H7 (cell line): Measurements from ENCODE around the gene DPP7. TPM values are rescaled to one million over a fixed set of nuclear protein-coding genes. Genes with fewer than 3 reads are reported as not detected.
A peak's percentile ranks its signal among the peaks of the same experiment; 100 is the strongest.

Experiments used
- DNase-seq: peaks from one replicate; pipeline ENCODE4 v3.0.0; 2012
- H3K27me3 ChIP-seq: 2 replicates; pipeline ENCODE4 v1.6.0; 2011; ENCODE audit warnings: mild to moderate bottlenecking, low read length; ENCODE audit not compliant: control insufficient read depth, insufficient read depth
- H3K36me3 ChIP-seq: replicated peaks from 2 replicates; pipeline ENCODE4 v1.5.1; 2011; ENCODE audit warnings: low read length; ENCODE audit not compliant: control insufficient read depth, insufficient read depth
- H3K4me3 ChIP-seq: 2 replicates; pipeline ENCODE4 v1.5.1; 2011; ENCODE audit warnings: low read depth, mild to moderate bottlenecking, control low read depth, low read length, moderate library complexity; ENCODE audit not compliant: insufficient read depth
- total RNA-seq: library from RNA; depleted of rRNA; stranded (reverse); fragments of >200 nt; shearing (Covaris generic); gene quantifications from 2 replicates; pipeline ENCODE4 v1.2.3, GENCODE V29; 2014

Gene DPP7
- total RNA-seq, 1 experiment from 2014 or later, result 15.8 TPM

DNA sequence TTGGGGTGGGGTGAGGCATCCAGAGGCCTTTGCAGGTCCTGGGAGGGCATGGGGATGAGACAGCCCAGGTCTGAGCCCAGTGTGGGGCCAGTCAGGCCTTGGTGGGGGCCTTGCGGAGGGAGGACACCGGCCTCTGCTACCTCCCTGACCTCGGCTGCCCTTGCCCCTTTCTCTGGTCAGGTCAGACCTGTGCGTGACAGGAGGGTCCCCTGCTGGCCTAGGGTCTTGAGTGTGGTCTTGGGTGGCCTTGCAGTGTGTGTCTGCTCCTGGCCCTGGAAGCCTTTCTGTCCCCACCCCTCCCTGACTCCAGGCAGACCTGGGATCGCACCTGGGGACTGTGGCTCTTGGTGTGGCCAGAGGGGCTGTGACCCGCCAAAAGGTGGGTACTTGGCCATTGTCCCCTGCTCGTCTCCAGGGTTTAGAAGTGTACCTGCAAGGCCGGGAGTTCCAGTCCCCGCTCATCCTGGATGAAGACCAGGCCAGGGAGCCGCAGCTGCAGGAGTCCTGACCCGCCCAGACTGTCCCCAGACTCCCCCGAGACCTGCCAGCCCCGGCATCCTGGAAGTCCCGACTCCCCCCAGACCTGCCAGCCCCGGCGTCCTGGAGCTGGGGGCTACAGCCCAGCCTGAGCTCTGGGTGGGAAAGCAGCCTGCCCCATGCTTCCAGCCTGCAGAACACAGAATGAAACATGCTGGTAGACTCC is 32.2 kb downstream of the DPP7 start:
- DNase-seq, result no peak

DNA sequence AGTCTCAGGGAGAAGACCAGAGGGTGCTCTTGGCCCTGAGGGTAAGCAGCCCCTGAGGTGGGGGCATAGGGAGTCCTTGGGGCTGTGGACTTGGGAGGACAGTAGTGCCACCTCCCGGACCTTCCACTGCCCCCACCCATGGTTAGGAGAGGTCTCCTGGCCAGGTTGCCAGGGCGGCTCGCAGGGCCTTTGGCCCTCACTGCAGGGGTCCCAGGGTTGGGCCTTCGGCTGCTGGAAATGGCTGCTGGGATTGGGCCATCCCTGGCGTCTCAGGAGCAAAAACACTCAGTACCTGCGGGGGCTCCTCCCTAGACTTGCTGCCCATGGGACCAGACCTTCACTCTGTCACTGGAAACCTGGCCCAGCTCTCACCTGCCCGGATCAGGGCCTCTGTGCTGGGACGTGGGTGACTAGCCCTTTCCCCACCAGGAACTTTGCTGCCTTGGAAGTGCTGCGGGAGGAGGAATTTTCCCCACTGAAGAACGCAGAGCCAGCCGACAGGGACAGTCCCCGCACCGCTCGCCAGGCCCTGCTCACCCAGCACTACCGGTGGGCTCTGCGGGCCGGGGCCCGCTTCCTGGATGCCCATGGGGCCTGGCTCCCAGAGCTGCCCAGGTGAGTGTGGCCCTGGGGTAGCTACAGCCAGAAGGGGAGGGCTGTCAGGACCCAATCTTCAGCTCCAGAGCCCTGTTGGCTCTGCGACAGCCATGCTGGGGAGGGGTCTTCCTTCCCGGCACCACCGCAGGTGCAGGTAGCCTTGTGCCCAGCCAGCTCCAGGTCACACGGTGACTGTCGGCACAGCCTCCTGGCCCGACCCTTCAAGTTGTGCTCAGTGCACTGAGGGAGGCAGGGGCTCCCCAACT is 34.0 kb downstream of the DPP7 start:
- Histone ChIP-seq H3K36me3 (peaks cover 2% of the 10 kb centered on the region), H3K4me3 (no peak overlapping the region), H3K27me3 (peaks cover 13% of the 10 kb centered on the region)
- no peak for DNase-seq

More for the DNA sequence above, 32.2 kb downstream of the DPP7 start:
- H3K27me3 ChIP-seq, result peaks cover 13% of the 10 kb centered on the region
- no peak overlapping the region for H3K4me3 ChIP-seq
- H3K36me3 ChIP-seq, result peaks cover 2% of the 10 kb centered on the region

DNA sequence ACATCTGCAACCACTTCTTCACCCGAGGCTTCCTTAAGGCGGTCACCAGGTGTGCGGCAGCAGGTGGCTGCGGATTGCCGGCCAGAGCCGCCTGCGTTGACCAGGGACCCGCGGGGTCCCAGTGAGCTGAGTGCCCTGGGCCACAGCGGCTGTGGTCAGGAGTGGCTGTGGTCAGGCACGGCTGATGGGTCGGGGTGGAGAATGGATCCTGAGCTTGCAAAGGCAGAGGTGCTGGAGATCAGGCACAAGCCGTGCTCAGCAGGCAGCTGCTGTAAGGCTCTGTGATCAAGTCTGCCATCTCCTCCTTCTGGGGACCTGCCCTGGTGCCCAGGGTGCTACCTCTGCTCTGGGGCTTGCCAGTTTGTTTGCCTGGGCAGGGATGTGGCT is 35.1 kb downstream of the DPP7 start:
- Histone ChIP-seq H3K36me3 (peaks cover 2% of the 10 kb centered on the region), H3K4me3 (no peak overlapping the region), H3K27me3 (peaks cover 13% of the 10 kb centered on the region)
- no peak for DNase-seq

DNA sequence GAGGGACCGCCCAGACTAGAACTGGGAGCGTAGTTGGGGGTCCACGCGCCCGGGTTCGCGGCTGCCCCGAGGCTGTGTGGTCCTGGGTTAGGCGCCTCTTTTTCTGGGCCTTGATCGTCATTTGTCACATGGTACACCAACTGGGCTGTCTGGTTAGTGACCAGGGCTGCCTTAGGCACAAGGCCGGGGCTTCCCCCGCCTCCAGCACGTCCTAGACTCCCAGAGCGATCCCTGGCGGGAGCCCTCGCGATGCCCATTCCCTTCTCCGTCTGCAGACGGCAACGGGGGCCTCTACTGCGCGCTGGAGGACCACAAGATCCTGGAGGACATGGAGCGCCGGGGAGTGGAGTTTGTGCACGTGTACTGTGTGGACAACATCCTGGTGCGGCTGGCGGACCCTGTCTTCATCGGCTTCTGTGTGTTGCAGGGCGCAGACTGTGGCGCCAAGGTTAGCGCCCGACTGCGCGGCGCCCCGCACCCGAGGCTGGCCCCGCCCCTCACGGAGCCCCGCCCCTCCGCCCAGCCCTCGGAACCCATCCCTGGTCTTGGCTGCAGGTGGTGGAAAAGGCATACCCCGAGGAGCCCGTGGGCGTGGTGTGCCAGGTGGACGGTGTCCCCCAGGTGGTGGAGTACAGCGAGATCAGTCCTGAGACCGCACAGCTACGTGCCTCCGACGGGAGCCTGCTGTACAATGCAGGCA is 35.7 kb downstream of the DPP7 start:
- H3K27me3 ChIP-seq, result peaks cover 13% of the 10 kb centered on the region
- peak overlapping the region; percentile 73; the same call in 1 of the 2 replicates for H3K4me3 ChIP-seq
- peak; percentile 81 for DNase-seq

DNA sequence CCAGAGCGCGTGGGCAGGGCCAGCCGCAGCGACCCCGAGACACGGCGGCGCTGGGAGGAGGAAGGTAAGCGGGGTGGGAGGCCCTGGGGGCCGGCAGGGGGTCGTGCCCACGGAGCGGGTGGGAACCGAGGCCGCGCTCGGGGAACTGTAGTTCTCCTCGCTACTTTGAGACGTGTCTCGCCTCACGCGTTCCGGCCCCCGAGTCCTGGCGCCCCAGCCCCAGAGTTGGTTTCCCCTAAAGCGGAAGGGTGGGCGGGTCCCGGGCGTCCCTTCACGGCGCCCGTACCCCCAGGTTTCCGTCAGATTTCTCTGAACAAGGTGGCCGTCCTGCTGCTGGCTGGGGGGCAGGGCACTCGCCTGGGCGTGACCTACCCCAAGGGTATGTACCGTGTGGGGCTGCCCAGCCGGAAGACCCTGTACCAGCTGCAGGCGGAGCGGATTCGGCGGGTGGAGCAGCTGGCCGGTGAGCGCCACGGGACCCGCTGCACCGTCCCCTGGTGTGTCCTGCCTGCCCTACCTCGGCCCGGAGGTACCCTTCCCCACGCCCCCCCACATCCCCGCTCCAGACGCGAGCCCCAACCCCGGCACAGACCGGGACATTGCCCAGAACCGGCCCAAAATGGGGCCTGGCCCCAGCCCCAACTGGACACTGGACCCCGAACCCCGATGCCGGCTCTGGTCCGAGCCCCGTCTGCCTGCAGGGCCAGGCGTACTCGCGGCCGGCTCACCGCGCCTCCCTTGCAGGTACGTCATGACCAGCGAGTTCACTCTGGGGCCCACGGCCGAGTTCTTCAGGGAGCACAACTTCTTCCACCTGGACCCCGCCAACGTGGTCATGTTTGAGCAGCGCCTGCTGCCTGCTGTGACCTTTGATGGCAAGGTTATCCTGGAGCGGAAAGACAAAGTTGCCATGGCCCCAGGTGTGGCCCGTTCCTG is 36.5 kb downstream of the DPP7 start:
- Histone ChIP-seq H3K36me3 (peaks cover 2% of the 10 kb centered on the region), H3K27me3 (peaks cover 13% of the 10 kb centered on the region), H3K4me3 (peak overlapping the region; percentile 73)
- peak; percentile 74 for DNase-seq

More for the DNA sequence above, 35.7 kb downstream of the DPP7 start:
- peaks cover 2% of the 10 kb centered on the region for H3K36me3 ChIP-seq

DNA sequence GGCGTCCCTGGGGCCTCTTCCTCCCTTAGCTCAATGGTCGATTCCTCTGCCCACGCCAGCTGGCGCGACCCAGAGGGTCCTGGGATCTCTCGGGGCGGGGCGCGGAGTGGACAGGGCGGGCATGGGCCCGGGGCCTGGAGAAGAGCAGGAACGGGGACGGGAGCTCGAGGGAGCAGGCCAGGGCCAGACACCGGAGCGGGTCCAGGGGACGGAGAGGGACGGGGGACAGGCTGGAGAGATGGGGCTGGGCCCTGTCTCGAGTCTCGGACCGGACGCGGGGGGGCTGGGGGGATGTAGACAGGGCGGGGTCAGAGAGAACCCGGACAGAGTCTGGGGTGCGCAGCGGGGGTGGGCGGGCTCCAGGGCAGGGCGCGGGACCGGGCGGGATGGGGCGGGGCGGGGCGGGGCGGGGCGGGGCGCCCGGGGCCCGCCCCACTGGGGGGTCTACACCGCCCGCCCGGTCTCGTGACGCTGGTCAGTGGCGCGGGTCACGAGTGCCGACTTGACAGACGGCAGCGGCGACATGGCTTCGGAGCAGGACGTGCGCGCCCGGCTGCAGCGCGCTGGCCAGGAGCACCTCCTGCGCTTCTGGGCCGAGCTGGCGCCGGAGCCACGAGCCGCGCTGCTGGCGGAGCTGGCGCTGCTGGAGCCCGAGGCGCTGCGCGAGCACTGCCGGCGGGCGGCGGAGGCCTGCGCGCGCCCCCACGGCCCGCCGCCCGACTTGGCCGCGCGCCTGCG is 37.4 kb downstream of the DPP7 start, which contains the start of gene UAP1L1:
Gene UAP1L1, plus strand, starts transcription at position 508 of the 738 bp plus-strand sequence. Its CDS starts 16 bp downstream, at position 524.
- peak; percentile 86 for DNase-seq
- Histone ChIP-seq H3K4me3 (peak within 1 kb of the TSS; percentile 73), H3K36me3 (peaks cover 2% of the 10 kb centered on the region), H3K27me3 (peaks cover 13% of the 10 kb centered on the region)

DNA sequence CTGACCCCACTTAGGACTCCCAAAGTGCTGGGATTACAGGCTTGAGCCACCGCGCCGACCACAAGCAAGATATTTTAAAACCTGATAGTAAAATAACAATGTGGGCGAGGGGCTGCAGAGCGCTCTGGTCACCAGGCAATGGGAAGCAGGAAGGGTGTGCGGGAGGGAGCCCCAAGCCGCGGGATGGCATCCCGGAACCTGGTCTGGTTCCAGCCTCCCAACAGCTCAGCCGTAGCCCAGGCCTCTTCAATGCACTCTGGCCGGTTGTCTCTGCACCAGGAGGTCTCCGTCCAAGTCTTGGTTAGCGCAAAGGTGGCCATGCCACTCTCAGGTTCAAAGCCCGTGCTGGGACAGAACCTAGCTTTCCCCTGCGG is 37.9 kb downstream of the DPP7 start:
- Histone ChIP-seq H3K27me3 (peaks cover 13% of the 10 kb centered on the region), H3K4me3 (peak overlapping the region; percentile 44), H3K36me3 (peaks cover 1% of the 10 kb centered on the region)
- DNase-seq, result peak; percentile 59

DNA sequence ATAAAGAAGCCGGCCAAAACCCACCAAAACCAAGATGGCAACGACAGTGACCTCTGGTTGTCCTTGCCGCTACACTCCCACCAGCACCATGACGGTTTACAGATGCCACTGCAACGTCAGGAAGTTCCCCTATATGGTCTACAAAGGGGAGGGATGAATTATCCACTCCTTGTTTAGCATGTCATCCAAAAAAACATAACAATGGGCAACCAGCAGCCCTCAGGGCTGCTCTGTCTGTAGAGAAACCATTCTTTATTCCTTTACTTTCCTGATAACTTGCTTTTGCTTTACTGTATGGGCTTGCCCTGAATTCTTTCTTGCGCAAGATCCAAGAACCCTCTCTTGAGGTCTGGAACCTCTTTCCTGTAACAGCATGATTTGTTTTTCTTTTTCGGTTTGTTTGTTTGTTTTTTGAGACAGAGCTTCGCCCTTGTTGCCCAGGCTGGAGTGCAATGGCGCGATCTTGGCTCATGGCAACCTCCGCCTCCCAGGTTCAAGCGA is 39.2 kb downstream of the DPP7 start:
- H3K27me3 ChIP-seq, result peaks cover 13% of the 10 kb centered on the region
- H3K36me3 ChIP-seq, result no peaks in the 10 kb centered on the region; the same call in none of the 2 replicates
- no peak overlapping the region for H3K4me3 ChIP-seq
- no peak for DNase-seq

DNA sequence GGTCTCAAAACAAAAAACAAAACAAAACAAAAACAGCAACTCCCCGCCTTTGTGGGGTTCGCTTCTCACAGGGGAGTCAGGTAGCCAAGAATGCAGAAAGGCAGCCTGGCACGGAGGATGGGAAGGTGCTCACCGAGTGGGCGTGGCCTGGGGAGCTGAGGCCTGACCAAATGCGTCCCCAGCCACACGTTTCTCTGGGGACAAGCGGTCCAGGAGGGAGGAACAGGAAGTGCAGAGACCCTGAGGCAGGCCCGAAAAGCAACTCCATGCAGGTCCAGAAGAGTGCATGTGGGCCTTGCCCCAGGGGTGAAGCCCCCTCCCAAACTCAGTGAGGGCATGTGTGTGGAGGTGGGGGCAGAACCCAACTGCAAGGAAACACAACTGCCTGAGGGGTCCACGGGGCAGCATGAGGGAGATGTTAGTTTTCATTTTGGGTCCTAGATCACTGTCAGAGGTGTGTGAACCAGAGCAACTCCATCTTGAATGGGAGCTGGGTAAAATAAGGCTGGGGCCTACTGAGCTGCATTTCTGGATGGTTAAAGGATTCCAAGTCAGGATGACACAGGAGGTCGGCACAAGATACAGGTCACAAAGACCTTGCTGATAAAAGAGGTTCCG is 39.8 kb downstream of the DPP7 start:
- no peak for DNase-seq
- peaks cover 13% of the 10 kb centered on the region for H3K27me3 ChIP-seq
- H3K36me3 ChIP-seq, result no peaks in the 10 kb centered on the region; the same call in none of the 2 replicates
- no peak overlapping the region for H3K4me3 ChIP-seq

DNA sequence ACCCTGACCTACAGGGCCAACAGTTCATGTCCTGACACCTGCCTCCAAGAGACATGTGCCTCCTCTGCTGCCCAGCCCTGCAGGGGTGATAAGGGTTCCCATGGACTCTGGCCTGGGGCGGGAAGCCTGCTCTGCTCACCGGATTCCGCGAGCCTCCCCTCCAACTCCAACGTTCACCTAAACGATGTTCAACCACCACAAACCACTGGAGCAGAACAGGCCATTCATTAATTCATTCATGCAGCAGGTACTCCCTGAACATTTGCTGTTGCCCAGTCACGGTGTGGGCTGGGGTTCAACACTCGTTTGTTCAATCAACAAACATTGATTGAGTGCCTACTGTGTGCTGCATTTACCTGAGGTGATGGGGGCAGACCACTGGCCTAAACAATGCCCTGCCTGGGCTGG is 40.5 kb downstream of the DPP7 start:
- Histone ChIP-seq H3K4me3 (no peak overlapping the region), H3K27me3 (peaks cover 13% of the 10 kb centered on the region)

DNA sequence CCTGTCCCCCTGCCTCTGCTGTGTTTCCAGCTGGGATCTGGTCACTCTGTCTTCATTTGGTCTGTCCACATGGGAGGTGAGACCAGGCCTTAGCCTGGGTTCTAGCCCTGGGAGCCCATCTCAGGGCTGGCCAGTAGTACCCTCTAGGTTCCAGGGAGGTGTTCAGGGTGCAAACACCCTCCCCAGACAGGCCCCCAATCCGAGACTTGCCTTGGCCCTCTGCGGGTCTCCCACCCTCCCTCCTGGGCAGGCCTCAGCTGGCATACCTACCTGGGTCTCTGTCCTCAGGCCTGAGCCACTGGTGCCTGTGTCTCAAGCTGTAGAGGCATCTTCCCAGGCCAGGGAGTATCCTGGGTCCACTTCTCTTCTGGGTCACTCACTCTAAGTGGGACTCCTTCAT is 43.3 kb downstream of the DPP7 start:
- no peak for DNase-seq
- peak overlapping the region; percentile 41 for H3K4me3 ChIP-seq
- no peaks in the 10 kb centered on the region for H3K36me3 ChIP-seq
- no peaks in the 10 kb centered on the region for H3K27me3 ChIP-seq

More for the DNA sequence above, 40.5 kb downstream of the DPP7 start:
- DNase-seq, result no peak
- no peaks in the 10 kb centered on the region for H3K36me3 ChIP-seq

DNA sequence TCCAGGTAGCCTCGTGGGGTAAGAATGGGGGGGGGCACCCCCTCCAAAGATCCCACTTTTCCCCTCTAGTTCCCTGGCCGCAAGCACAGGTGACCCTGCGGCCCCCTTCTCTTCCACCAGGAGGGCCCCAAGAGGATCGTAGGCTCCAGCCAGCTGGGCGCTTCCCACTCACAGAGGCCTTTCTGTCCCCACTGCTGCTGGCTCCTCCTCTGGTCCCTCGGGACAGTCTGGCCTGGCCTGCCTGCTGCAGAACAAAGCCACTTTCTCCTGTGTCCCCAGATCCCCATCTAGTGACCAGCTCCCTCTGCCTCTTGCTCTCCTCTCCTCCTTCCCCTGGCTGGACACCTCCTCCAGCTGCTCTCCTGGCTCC is 43.6 kb downstream of the DPP7 start:
- H3K27me3 ChIP-seq, result no peaks in the 10 kb centered on the region
- no peak for DNase-seq
- H3K36me3 ChIP-seq, result peaks cover 1% of the 10 kb centered on the region
- H3K4me3 ChIP-seq, result peak overlapping the region; percentile 41
